ENCODE measurements around the gene FCRL1.

DNA sequence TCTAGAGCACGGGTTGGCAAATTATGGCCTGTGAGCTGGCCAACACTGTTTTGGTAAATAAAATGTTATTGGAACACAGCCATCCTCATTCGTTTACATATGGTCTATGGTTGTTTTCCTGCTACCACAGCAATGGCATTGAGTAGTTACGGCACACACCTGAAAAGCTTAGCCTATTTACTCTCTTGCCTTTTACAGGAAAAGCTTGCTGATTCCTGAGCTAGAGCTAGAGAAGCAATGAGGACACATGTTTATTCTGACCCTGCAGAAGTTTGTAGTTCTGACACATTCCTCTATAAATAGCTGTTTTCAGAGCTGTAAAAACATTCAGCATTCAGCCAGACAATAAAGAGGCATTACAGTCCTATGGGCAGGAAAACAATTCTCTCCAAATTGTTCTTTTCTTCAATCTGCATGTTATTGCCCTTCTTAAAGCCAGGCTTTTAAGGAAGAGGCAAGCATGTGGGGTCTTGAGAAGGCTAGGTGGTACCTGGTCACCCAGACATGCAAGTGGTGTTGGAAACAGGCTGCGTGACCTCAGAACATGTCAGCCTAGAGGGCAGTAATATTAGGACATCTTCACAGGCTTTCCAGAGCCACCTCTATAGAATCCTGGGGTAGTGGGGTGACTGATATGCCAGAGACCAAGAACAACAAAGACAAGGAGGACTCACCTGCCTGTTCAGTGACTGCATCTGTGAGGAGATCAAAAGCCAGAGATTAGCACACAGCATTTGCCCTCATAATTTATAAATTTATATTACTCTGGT lies 44.6 kb downstream of the FCRL1 start:
- TF ChIP-seq, protein P1, sequence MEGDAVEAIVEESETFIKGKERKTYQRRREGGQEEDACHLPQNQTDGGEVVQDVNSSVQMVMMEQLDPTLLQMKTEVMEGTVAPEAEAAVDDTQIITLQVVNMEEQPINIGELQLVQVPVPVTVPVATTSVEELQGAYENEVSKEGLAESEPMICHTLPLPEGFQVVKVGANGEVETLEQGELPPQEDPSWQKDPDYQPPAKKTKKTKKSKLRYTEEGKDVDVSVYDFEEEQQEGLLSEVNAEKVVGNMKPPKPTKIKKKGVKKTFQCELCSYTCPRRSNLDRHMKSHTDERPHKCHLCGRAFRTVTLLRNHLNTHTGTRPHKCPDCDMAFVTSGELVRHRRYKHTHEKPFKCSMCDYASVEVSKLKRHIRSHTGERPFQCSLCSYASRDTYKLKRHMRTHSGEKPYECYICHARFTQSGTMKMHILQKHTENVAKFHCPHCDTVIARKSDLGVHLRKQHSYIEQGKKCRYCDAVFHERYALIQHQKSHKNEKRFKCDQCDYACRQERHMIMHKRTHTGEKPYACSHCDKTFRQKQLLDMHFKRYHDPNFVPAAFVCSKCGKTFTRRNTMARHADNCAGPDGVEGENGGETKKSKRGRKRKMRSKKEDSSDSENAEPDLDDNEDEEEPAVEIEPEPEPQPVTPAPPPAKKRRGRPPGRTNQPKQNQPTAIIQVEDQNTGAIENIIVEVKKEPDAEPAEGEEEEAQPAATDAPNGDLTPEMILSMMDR (IDR thresholded peaks at IDR 0.05): no peak
- no peak for TF ChIP-seq POLR2AphosphoS5 (IDR thresholded peaks at IDR 0.05)

Data from breast epithelium (tissue), 3 donors.